H9 (cell line): ENCODE measurements around the gene CSF2. TPM values are rescaled to one million over a fixed set of nuclear protein-coding genes. Genes with fewer than 3 reads are reported as not detected.

Experiments
- DNase-seq: peaks from one replicate; pipeline ENCODE4 v3.0.0-alpha.2; 2017
- H2AFZ ChIP-seq: one replicate; pipeline ENCODE4 v1.6.1; 2013; ENCODE audit warnings: mild to moderate bottlenecking, low read length, control low read depth, moderate library complexity
- H2AK5ac ChIP-seq: 2 replicates; pipeline ENCODE4 v1.6.1; 2013; ENCODE audit warnings: low read length, control low read depth, mixed read lengths; ENCODE audit not compliant: insufficient read length
- H2BK120ac ChIP-seq: one replicate; pipeline ENCODE4 v1.6.1; 2013; ENCODE audit warnings: low read depth, mild to moderate bottlenecking, low read length, control low read depth, inconsistent platforms; ENCODE audit not compliant: poor library complexity, severe bottlenecking
- H2BK12ac ChIP-seq: 2 replicates; pipeline ENCODE4 v1.6.1; 2013; ENCODE audit warnings: low read length, control low read depth, mixed read lengths, low read depth; ENCODE audit not compliant: insufficient read length
- H2BK15ac ChIP-seq: 2 replicates; pipeline ENCODE4 v1.6.1; 2013; ENCODE audit warnings: low read depth, low read length, control low read depth
- H2BK20ac ChIP-seq: one replicate; pipeline ENCODE4 v1.6.1; 2013; ENCODE audit warnings: low read depth, mild to moderate bottlenecking, low read length, control low read depth, inconsistent platforms; ENCODE audit not compliant: poor library complexity, severe bottlenecking
- H2BK5ac ChIP-seq: 2 replicates; pipeline ENCODE4 v1.6.1; 2013; ENCODE audit warnings: low read length, control low read depth, mixed read lengths; ENCODE audit not compliant: insufficient read length
- H3K14ac ChIP-seq: 2 replicates; pipeline ENCODE4 v1.6.1; 2013; ENCODE audit warnings: low read length, control low read depth; ENCODE audit not compliant: insufficient read depth
- H3K18ac ChIP-seq: 2 replicates; pipeline ENCODE4 v1.6.1; 2013; ENCODE audit warnings: low read depth, mild to moderate bottlenecking, mixed read lengths, low read length, control low read depth; ENCODE audit not compliant: insufficient read length
- H3K23ac ChIP-seq: 2 replicates; pipeline ENCODE4 v1.6.1; 2013; ENCODE audit warnings: low read length, control low read depth, mixed read lengths, low read depth; ENCODE audit not compliant: insufficient read length
- H3K23me2 ChIP-seq: 2 replicates; pipeline ENCODE4 v1.6.1; 2013; ENCODE audit warnings: low read depth, mild to moderate bottlenecking, mixed read lengths, low read length, control low read depth; ENCODE audit not compliant: insufficient read length, poor library complexity, severe bottlenecking
- H3K27ac ChIP-seq: 2 replicates; pipeline ENCODE4 v1.5.1; 2013; ENCODE audit warnings: low read length, control low read depth, mixed read lengths, low read depth; ENCODE audit not compliant: insufficient read length
- H3K27me3 ChIP-seq: 2 replicates; pipeline ENCODE4 v1.6.1; 2013; ENCODE audit warnings: low read length, control low read depth, inconsistent platforms; ENCODE audit not compliant: insufficient read depth
- H3K4ac ChIP-seq: 2 replicates; pipeline ENCODE4 v1.6.1; 2013; ENCODE audit warnings: low read depth, mild to moderate bottlenecking, control low read depth, inconsistent platforms, low read length, moderate library complexity
- H3K4me1 ChIP-seq: 2 replicates; pipeline ENCODE4 v1.6.1; 2013; ENCODE audit warnings: low read length, control low read depth, inconsistent platforms; ENCODE audit not compliant: insufficient read depth
- H3K4me2 ChIP-seq: 2 replicates; pipeline ENCODE4 v1.6.1; 2013; ENCODE audit warnings: low read length, control low read depth, mixed read lengths; ENCODE audit not compliant: insufficient read length, insufficient read depth
- H3K56ac ChIP-seq: 2 replicates; pipeline ENCODE4 v1.6.1; 2013; ENCODE audit warnings: low read depth, mild to moderate bottlenecking, mixed read lengths, low read length, control low read depth; ENCODE audit not compliant: insufficient read length
- H3K79me1 ChIP-seq: 2 replicates; pipeline ENCODE4 v1.6.1; 2013; ENCODE audit warnings: low read depth, mild to moderate bottlenecking, moderate library complexity, low read length, control low read depth, inconsistent platforms; ENCODE audit not compliant: insufficient read depth, poor library complexity, severe bottlenecking
- H3K79me2 ChIP-seq: 2 replicates; pipeline ENCODE4 v1.6.1; 2013; ENCODE audit warnings: low read length, control low read depth, inconsistent platforms; ENCODE audit not compliant: insufficient read depth
- H3K9ac ChIP-seq: 2 replicates; pipeline ENCODE4 v1.6.1; 2013; ENCODE audit warnings: low read length, control low read depth, mixed read lengths; ENCODE audit not compliant: insufficient read length; ENCODE audit errors: extremely low read depth
- H3K9me3 ChIP-seq: one replicate; pipeline ENCODE4 v1.6.1; 2013; ENCODE audit warnings: low read depth, low read length, inconsistent platforms; ENCODE audit not compliant: control insufficient read depth
- H3T11ph ChIP-seq: one replicate; pipeline ENCODE4 v1.6.1; 2013; ENCODE audit warnings: mild to moderate bottlenecking, low read length, control low read depth, inconsistent platforms
- H4K20me1 ChIP-seq: one replicate; pipeline ENCODE4 v1.6.1; 2013; ENCODE audit not compliant: control insufficient read depth, insufficient read length, insufficient read depth
- H4K5ac ChIP-seq: 2 replicates; pipeline ENCODE4 v1.6.1; 2013; ENCODE audit warnings: low read depth, mild to moderate bottlenecking, mixed read lengths, low read length, control low read depth; ENCODE audit not compliant: insufficient read length
- H4K8ac ChIP-seq: replicated peaks from 2 replicates; pipeline ENCODE4 v1.6.1; 2013; ENCODE audit warnings: low read length, control low read depth, mixed read lengths, low read depth; ENCODE audit not compliant: insufficient read length
- H4K91ac ChIP-seq: 2 replicates; pipeline ENCODE4 v1.6.1; 2013; ENCODE audit warnings: low read depth, mild to moderate bottlenecking, moderate library complexity, mixed read lengths, low read length, control low read depth; ENCODE audit not compliant: insufficient read length
- H3K27ac Mint-ChIP-seq, 3 experiments: 2 replicates in 2 of 3; 3 replicates in 1 of 3; pipeline ENCODE4 v1.8.0; 2020 to 2021; ENCODE audit warnings: mixed read lengths in 3 of 3, mild to moderate bottlenecking in 1 of 3, moderate library complexity in 1 of 3
- H3K27me3 Mint-ChIP-seq: 2 replicates; pipeline ENCODE4 v1.8.0; 2021; ENCODE audit warnings: low read depth, mild to moderate bottlenecking, moderate library complexity, mixed read lengths
- H3K36me3 Mint-ChIP-seq, 3 experiments: 2 replicates in 2 of 3; 3 replicates in 1 of 3; pipeline ENCODE4 v1.8.0; 2020 to 2021; ENCODE audit warnings: low read depth in 3 of 3, mixed read lengths in 3 of 3; ENCODE audit not compliant: insufficient read depth in 1 of 3
- H3K4me1 Mint-ChIP-seq, 2 experiments: 2 replicates each; pipeline ENCODE4 v1.8.0; 2020; ENCODE audit warnings: mixed read lengths in 2 of 2
- H3K4me3 Mint-ChIP-seq, 2 experiments: 2 replicates in 1 of 2; 3 replicates in 1 of 2; pipeline ENCODE4 v1.8.0; 2020 to 2021; ENCODE audit warnings: mild to moderate bottlenecking in 2 of 2, mixed read lengths in 2 of 2, moderate library complexity in 1 of 2
- H3K9me3 Mint-ChIP-seq, 2 experiments: 2 replicates in 1 of 2; 3 replicates in 1 of 2; pipeline ENCODE4 v1.8.0; 2020; ENCODE audit warnings: mild to moderate bottlenecking in 2 of 2, mixed read lengths in 2 of 2, moderate library complexity in 1 of 2
- CTCF ChIP-seq: fragments of 200-600 bp; sonication (generic); conservative IDR thresholded peaks from 3 replicates; pipeline ENCODE4 v1.8.0; 2021; ENCODE audit warnings: antibody characterized with exemption, mild to moderate bottlenecking
- WGBS: extraction: QIAGEN DNeasy Blood & Tissue Kit; methylation state at CpG from one replicate; pipeline ENCODE4 v1.1.7; 2013; ENCODE audit warnings: missing lambda C conversion rate, low lambda C conversion rate, mixed read lengths; ENCODE audit not compliant: insufficient read length; ENCODE audit errors: extremely low coverage; 5-methylcytosine and 5-hydroxymethylcytosine counted together
- total RNA-seq: library from RNA; stranded (reverse); gene quantifications from 2 replicates; pipeline ENCODE4 v1.2.1, GENCODE V29; 2021

The CSF2 gene
- total RNA-seq, 1 experiment from 2014 or later = not detected

- H2BK120ac ChIP-seq = no peak overlapping the region
- H3K9me3 ChIP-seq = no peaks in the 10 kb centered on the region
- H3T11ph ChIP-seq = no peak overlapping the region
- H4K20me1 ChIP-seq = no peaks in the 10 kb centered on the region
- H2BK5ac ChIP-seq = no peak overlapping the region
- no peak overlapping the region for H2BK12ac ChIP-seq
- no peaks in the 10 kb centered on the region for H3K27me3 ChIP-seq
- H3K14ac ChIP-seq = no peak overlapping the region
- H4K8ac ChIP-seq = no peak overlapping the region
- no peaks in the 10 kb centered on the region for H3K79me2 ChIP-seq
- no peak overlapping the region for H2BK20ac ChIP-seq
- Mint-ChIP-seq H3K27ac (peak overlapping the region in 1 of 3 experiments; percentile 35; a peak in 1 of 7 replicates), H3K36me3 (no peaks in the 10 kb centered on the region), H3K27me3 (no peaks in the 10 kb centered on the region; the same call in none of the 2 replicates), H3K9me3 (no peaks in the 10 kb centered on the region; a peak in 1 of 5 replicates), H3K4me3 (no peak overlapping the region), H3K4me1 (peaks cover 4 to 5% of the 10 kb centered on the region in 2 experiments; a peak in 3 of 4 replicates)
- no peak overlapping the region for H2AK5ac ChIP-seq
- H3K4ac ChIP-seq = no peak overlapping the region
- H3K23me2 ChIP-seq = no peaks in the 10 kb centered on the region
- H2BK15ac ChIP-seq = no peak overlapping the region
- TF ChIP-seq CTCF = no peak
- no peak overlapping the region for H4K91ac ChIP-seq
- no peak overlapping the region for H3K9ac ChIP-seq
- no peak overlapping the region for H3K27ac ChIP-seq
- no peak overlapping the region for H3K56ac ChIP-seq
- H4K5ac ChIP-seq = no peak overlapping the region
- no peak overlapping the region for H3K18ac ChIP-seq
- no CpG with 5 or more reads among the region's 13 CpGs for WGBS
- DNase-seq = no peak
- H3K4me1 ChIP-seq = no peaks in the 10 kb centered on the region
- H2AFZ ChIP-seq = no peak overlapping the region
- H3K4me2 ChIP-seq = no peak overlapping the region
- H3K23ac ChIP-seq = no peak overlapping the region
- no peaks in the 10 kb centered on the region for H3K79me1 ChIP-seq
Measured at GRCh38 chr5:132070460-132071337, 2.9 kb upstream of the CSF2 start.
